HepG2 (cell line): ENCODE results near the gene LGALS9. TPM values are rescaled to one million over a fixed set of nuclear protein-coding genes. Genes with fewer than 3 reads are reported as not detected.

Experiments used
- ATAC-seq: fragments of 200-7000 bp; cut with Tn5 transposase; 3 replicates; pipeline ENCODE4 v1.9.1; 2020; ENCODE audit warnings: mild to moderate bottlenecking, moderate library complexity
- BruUV-seq: library from RNA; stranded (reverse); fragments of 400-500 nt; replicated peaks from 2 replicates; lab custom pipeline; 2021; lab: Mats Ljungman, UMichigan
- CTCF ChIA-PET: fragments of 300-600 bp; formaldehyde crosslinking; extraction: SDS; loops from one replicate; lab custom pipeline; 2021; ENCODE audit warnings: low total read pairs, inconsistent platforms, low intra/inter-chr PET ratio; lab: Yijun Ruan, JAX
- POLR2A ChIA-PET: fragments of 350-600 bp; sonication (Branson Sonifier 250); formaldehyde crosslinking; loops from one replicate; lab custom pipeline; 2020; ENCODE audit warnings: antibody characterized with exemption, inconsistent platforms; lab: Yijun Ruan, JAX
- DNase-seq: peaks from one replicate; pipeline ENCODE4 v3.0.0-alpha.2; 2015; ENCODE audit warnings: low spot score
- FAIRE-seq: peaks from 3 replicates; lab custom pipeline; 2011; peaks lifted over from hg19 to GRCh38; lab: Jason Lieb, UNC
- H2AFZ ChIP-seq: one replicate; pipeline ENCODE4 v1.6.1; 2011; ENCODE audit warnings: low read length, inconsistent platforms
- H3K27ac ChIP-seq: fragments of 300-600 bp; 3 replicates; pipeline ENCODE4 v1.8.0; 2011; ENCODE audit warnings: mixed run types, mild to moderate bottlenecking, mixed read lengths, low read length, inconsistent platforms; ENCODE audit not compliant: insufficient read depth; ENCODE audit errors: extremely low read length
- H3K27me3 ChIP-seq, 2 experiments: fragments of 200-600 bp in 1 of 2; 2 replicates in 1 of 2; 3 replicates in 1 of 2; pipeline versions ENCODE4 v1.6.0 to v1.8.0; 2011; ENCODE audit warnings: low read length in 2 of 2, mild to moderate bottlenecking in 2 of 2, moderate library complexity in 2 of 2, inconsistent platforms in 1 of 2; ENCODE audit not compliant: insufficient read depth in 2 of 2, control insufficient read depth in 1 of 2
- H3K36me3 ChIP-seq, 2 experiments: fragments of 200-600 bp in 1 of 2; replicated peaks in 1 of 2; 2 replicates in 1 of 2; 3 replicates in 1 of 2; pipeline versions ENCODE4 v1.5.1 to v1.8.0; 2011; ENCODE audit warnings: low read length in 2 of 2, inconsistent platforms in 1 of 2; ENCODE audit not compliant: insufficient read depth in 2 of 2, control insufficient read depth in 1 of 2
- H3K4me1 ChIP-seq: 2 replicates; pipeline ENCODE4 v1.5.1; 2012; ENCODE audit warnings: low read length, inconsistent platforms; ENCODE audit not compliant: insufficient read depth
- H3K4me2 ChIP-seq: 2 replicates; pipeline ENCODE4 v1.6.0; 2011; ENCODE audit warnings: low read depth, low read length, inconsistent platforms
- H3K4me3 ChIP-seq, 3 experiments: fragments of 200-600 bp in 1 of 3; sonication (generic), shearing (Covaris generic) in 1 of 3; replicated peaks in 1 of 3; 2 replicates each; pipeline ENCODE4 v1.5.1; 2011 to 2016; ENCODE audit warnings: low read length in 3 of 3, inconsistent platforms in 2 of 3, low read depth in 2 of 3, mild to moderate bottlenecking in 2 of 3, control low read depth in 1 of 3, mixed read lengths in 1 of 3; ENCODE audit not compliant: insufficient read depth in 1 of 3
- H3K79me2 ChIP-seq: one replicate; pipeline ENCODE4 v1.6.1; 2011; ENCODE audit warnings: low read length, inconsistent platforms; ENCODE audit not compliant: insufficient read depth
- H3K9ac ChIP-seq: 2 replicates; pipeline ENCODE4 v1.6.0; 2011; ENCODE audit warnings: mild to moderate bottlenecking, low read depth, low read length, inconsistent platforms; ENCODE audit not compliant: insufficient read depth
- H3K9me3 ChIP-seq: 2 replicates; pipeline ENCODE4 v1.5.1; 2012; ENCODE audit warnings: mild to moderate bottlenecking, low read length
- H4K20me1 ChIP-seq: 2 replicates; pipeline ENCODE4 v1.6.0; 2011; ENCODE audit warnings: inconsistent platforms, mild to moderate bottlenecking, low read length, moderate library complexity; ENCODE audit not compliant: insufficient read depth
- CENPX ChIP-seq: sonication (generic); formaldehyde crosslinking; IDR thresholded peaks from 2 replicates; pipeline ENCODE4 v1.9.0; 2021; ENCODE audit warnings: mild to moderate bottlenecking, missing genetic modification reagents, moderate library complexity
- HOMEZ ChIP-seq: IDR thresholded peaks from 2 replicates; pipeline ENCODE4 v1.6.1; 2016; ENCODE audit warnings: low read depth
- NCOA2 ChIP-seq: sonication (generic); formaldehyde crosslinking; IDR thresholded peaks from 2 replicates; pipeline ENCODE4 v1.8.0; 2022; ENCODE audit warnings: inconsistent platforms
- PATZ1 ChIP-seq: sonication (generic); formaldehyde crosslinking; IDR thresholded peaks from 2 replicates; pipeline ENCODE4 v1.4.0; 2020; ENCODE audit warnings: missing genetic modification reagents
- PAXIP1 ChIP-seq: sonication (generic); formaldehyde crosslinking; conservative IDR thresholded peaks from 2 replicates; pipeline ENCODE4 v1.4.0; 2020; ENCODE audit warnings: mild to moderate bottlenecking, missing genetic modification reagents, moderate library complexity
- PRDM15 ChIP-seq: sonication (generic); formaldehyde crosslinking; IDR thresholded peaks from 2 replicates; pipeline ENCODE4 v1.4.0; 2020; ENCODE audit warnings: missing genetic modification reagents
- RAD21 ChIP-seq: fragments of 450-650 bp; formaldehyde crosslinking; IDR thresholded peaks from 2 replicates; pipeline ENCODE4 v1.5.0; 2020; ENCODE audit warnings: mild to moderate bottlenecking
- ZBTB20 ChIP-seq: sonication (generic); formaldehyde crosslinking; IDR thresholded peaks from 2 replicates; pipeline ENCODE4 v1.8.1; 2023; ENCODE audit warnings: missing genetic modification reagents, low read depth, mild to moderate bottlenecking, borderline replicate concordance
- ZFP36L1 ChIP-seq: sonication (generic); formaldehyde crosslinking; IDR thresholded peaks from 2 replicates; pipeline ENCODE4 v1.8.0; 2022; ENCODE audit warnings: mild to moderate bottlenecking, missing genetic modification reagents, moderate library complexity
- ZSCAN30 ChIP-seq: sonication (generic); formaldehyde crosslinking; IDR thresholded peaks from 2 replicates; pipeline ENCODE4 v1.5.0; 2020; ENCODE audit warnings: mild to moderate bottlenecking, missing genetic modification reagents
- WGBS: methylation state at CpG from one replicate; pipeline ENCODE4 v1.1.6; 2017; ENCODE audit warnings: low lambda C conversion rate; 5-methylcytosine and 5-hydroxymethylcytosine counted together
- in situ Hi-C: cut with HindIII; loops from 2 replicates; pipeline ENCODE4 v1.10.0; 2017; ENCODE audit warnings: low pct_unique_long_range_greater_than_20kb; ENCODE audit not compliant: extremely low pct_ligation_motif_present
- intact Hi-C: fragments of 100-400 bp; cut with micrococcal nuclease; formaldehyde crosslinking; loops from one replicate; pipeline ENCODE4 v1.10.0; 2022; ENCODE audit not compliant: unreplicated experiment
- polyA plus RNA-seq, 8 experiments: library from polyadenylated mRNA; depleted of rRNA in 3 of 8; stranded (reverse) in 7 of 8; unstranded in 1 of 8; fragments of >200 nt; fragmentation: Illumina TruSeq in 4 of 8; extraction: Trizol in 4 of 8; gene quantifications; 2 replicates each; pipeline versions ENCODE4 v1.2.1 to v1.2.3, GENCODE V29; 2011 to 2016; ENCODE audit warnings: low read depth in 4 of 8, missing spikeins in 1 of 8, mixed read lengths in 1 of 8; ENCODE audit not compliant: insufficient read depth in 1 of 8
- total RNA-seq, 5 experiments: library from RNA; depleted of rRNA; stranded (reverse); fragments of >200 nt; fragmentation: Illumina TruSeq; extraction: Trizol; gene quantifications; 2 replicates each; pipeline ENCODE4 v1.2.3, GENCODE V29; 2016; ENCODE audit warnings: low read depth in 1 of 5

The LGALS9 gene
- total and polyA plus RNA-seq, 2 of the 13 experiments (the other 11 are each of a cell fraction or from before 2014, with no cell fraction given): 0.40 to 1.4 TPM

- no peak for DNase-seq
- no peak overlapping the region for H3K9ac ChIP-seq
- H3K4me2 ChIP-seq: no peak overlapping the region
- peaks cover 23 to 43% of the 10 kb centered on the region in 2 experiments; a peak in 4 of 5 replicates for H3K36me3 ChIP-seq
- no peaks in the 10 kb centered on the region for H3K9me3 ChIP-seq
- no peaks in the 10 kb centered on the region for H3K27me3 ChIP-seq
- no peak for FAIRE-seq
- H3K79me2 ChIP-seq: no peaks in the 10 kb centered on the region
- no peaks in the 10 kb centered on the region for H3K4me1 ChIP-seq
- H3K4me3 ChIP-seq: no peak overlapping the region
- no peak for TF ChIP-seq NCOA2
- TF ChIP-seq ZFP36L1 (CRISPR knock-in tag): no peak
- TF ChIP-seq HOMEZ (CRISPR knock-in tag): no peak
- TF ChIP-seq CENPX (CRISPR knock-in tag): no peak
- TF ChIP-seq ZSCAN30 (CRISPR knock-in tag): no peak
- no peak for TF ChIP-seq PATZ1
- TF ChIP-seq ZBTB20 (CRISPR knock-in tag): no peak
- no peak for TF ChIP-seq RAD21 (CRISPR knock-in tag)
- no peak for TF ChIP-seq PRDM15 (CRISPR knock-in tag)
- no peak for TF ChIP-seq PAXIP1
- no peak overlapping the region for H2AFZ ChIP-seq
- CTCF ChIA-PET: no interaction called here
- in situ Hi-C loops (no loop called here), intact Hi-C loops (no loop called here)
- H3K27ac ChIP-seq: no peak overlapping the region
- BruUV-seq: no TSS peak
- WGBS: 96% methylated on average over 3 of the region's 3 CpGs
- POLR2A ChIA-PET: no interaction called here
- no peaks in the 10 kb centered on the region for H4K20me1 ChIP-seq
- ATAC-seq: no peak
These were observed 18.7 kb upstream of the LGALS9 start for GRCh38 chr17:27612160-27612770.
